Measurements from ENCODE around the gene UGT8.

GRCh38 chr4:114674080-114674479 is 75.5 kb downstream of the UGT8 start:
- TF ChIP-seq, protein P1, sequence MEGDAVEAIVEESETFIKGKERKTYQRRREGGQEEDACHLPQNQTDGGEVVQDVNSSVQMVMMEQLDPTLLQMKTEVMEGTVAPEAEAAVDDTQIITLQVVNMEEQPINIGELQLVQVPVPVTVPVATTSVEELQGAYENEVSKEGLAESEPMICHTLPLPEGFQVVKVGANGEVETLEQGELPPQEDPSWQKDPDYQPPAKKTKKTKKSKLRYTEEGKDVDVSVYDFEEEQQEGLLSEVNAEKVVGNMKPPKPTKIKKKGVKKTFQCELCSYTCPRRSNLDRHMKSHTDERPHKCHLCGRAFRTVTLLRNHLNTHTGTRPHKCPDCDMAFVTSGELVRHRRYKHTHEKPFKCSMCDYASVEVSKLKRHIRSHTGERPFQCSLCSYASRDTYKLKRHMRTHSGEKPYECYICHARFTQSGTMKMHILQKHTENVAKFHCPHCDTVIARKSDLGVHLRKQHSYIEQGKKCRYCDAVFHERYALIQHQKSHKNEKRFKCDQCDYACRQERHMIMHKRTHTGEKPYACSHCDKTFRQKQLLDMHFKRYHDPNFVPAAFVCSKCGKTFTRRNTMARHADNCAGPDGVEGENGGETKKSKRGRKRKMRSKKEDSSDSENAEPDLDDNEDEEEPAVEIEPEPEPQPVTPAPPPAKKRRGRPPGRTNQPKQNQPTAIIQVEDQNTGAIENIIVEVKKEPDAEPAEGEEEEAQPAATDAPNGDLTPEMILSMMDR (IDR thresholded peaks at IDR 0.05): no peak
- TF ChIP-seq POLR2A (IDR thresholded peaks at IDR 0.05): no peak
